GM12865 (cell line): ENCODE data around the gene FAM241A.

Experiments used
- DNase-seq: peaks from one replicate; pipeline ENCODE4 v3.0.0; 2010; ENCODE audit warnings: low read depth
- H3K4me3 ChIP-seq: 2 replicates; pipeline ENCODE4 v1.5.1; 2011; ENCODE audit warnings: mild to moderate bottlenecking, low read depth, low read length, control low read depth
- TF ChIP-seq, protein P1 (sequence below): IDR thresholded peaks from 2 replicates; pipeline ENCODE4 v1.5.1; 2011; ENCODE audit warnings: low read length, control low read depth, low read depth, inconsistent platforms; ENCODE audit not compliant: insufficient read depth; ENCODE audit errors: missing control alignments

Gene FAM241A

DNA sequence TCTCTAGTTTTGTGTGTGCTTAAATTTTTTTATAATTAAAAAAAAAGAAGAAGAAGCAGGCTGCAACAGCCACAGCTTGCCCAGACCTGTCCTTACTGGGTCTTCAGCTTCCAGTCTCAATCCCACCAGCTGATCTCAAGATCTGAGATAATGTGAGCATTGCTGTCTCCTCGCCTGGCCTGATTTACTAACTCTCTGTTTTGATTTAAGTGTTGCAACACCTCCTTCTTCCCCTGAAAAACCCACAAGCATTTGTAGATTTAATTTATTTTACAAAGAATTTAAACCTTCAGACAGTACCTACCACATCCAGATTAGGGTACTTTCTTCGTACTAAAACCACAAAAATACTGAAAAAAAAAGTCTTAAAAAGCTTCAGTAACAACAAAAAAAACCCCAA is 38.0 kb downstream of the FAM241A start:
- TF ChIP-seq, protein P1, sequence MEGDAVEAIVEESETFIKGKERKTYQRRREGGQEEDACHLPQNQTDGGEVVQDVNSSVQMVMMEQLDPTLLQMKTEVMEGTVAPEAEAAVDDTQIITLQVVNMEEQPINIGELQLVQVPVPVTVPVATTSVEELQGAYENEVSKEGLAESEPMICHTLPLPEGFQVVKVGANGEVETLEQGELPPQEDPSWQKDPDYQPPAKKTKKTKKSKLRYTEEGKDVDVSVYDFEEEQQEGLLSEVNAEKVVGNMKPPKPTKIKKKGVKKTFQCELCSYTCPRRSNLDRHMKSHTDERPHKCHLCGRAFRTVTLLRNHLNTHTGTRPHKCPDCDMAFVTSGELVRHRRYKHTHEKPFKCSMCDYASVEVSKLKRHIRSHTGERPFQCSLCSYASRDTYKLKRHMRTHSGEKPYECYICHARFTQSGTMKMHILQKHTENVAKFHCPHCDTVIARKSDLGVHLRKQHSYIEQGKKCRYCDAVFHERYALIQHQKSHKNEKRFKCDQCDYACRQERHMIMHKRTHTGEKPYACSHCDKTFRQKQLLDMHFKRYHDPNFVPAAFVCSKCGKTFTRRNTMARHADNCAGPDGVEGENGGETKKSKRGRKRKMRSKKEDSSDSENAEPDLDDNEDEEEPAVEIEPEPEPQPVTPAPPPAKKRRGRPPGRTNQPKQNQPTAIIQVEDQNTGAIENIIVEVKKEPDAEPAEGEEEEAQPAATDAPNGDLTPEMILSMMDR, result no peak
- peak; percentile 29 for DNase-seq
- no peak overlapping the region for H3K4me3 ChIP-seq

DNA sequence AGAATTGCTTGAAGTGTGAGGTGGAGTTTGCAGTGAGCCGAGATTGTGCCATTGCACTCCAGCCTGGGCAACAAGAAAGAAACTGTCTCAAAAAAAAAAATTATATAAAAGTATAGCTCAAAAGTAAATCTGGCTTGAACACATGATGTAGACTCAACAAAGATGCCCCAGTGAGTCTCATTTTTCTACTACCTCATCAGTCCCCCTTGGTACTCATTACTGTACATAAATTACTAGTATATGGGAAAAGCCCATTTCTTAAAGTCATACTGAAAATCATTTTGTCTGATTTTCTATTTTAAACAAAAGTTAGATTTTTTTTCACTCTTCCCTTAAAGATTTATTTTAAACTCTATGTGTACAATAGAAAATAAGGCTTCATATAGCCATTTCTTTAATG is 39.2 kb downstream of the FAM241A start:
- no peak for DNase-seq
- no peak overlapping the region for H3K4me3 ChIP-seq
- TF ChIP-seq, protein P1, result no peak

DNA sequence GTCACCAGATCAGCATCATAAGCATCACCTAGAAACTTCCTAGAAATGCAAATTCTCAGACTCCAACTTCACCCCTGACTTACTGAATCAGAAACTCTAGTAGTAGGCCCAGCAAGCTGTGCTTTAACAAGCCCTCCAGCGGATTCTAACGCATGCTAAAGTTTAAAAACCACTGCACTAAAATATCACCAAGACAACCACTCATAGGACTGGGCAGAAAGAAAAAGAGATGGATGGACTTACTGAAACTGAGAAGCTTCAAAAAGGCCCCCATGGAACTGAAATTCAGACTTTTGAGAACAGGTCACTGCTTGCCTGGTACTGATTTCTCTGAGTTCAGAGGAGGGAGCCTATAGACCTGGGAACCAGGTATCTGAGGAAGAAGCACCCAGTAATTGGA is 40.1 kb downstream of the FAM241A start:
- H3K4me3 ChIP-seq, result no peak overlapping the region
- TF ChIP-seq, protein P1, result no peak
- DNase-seq, result peak; percentile 54

DNA sequence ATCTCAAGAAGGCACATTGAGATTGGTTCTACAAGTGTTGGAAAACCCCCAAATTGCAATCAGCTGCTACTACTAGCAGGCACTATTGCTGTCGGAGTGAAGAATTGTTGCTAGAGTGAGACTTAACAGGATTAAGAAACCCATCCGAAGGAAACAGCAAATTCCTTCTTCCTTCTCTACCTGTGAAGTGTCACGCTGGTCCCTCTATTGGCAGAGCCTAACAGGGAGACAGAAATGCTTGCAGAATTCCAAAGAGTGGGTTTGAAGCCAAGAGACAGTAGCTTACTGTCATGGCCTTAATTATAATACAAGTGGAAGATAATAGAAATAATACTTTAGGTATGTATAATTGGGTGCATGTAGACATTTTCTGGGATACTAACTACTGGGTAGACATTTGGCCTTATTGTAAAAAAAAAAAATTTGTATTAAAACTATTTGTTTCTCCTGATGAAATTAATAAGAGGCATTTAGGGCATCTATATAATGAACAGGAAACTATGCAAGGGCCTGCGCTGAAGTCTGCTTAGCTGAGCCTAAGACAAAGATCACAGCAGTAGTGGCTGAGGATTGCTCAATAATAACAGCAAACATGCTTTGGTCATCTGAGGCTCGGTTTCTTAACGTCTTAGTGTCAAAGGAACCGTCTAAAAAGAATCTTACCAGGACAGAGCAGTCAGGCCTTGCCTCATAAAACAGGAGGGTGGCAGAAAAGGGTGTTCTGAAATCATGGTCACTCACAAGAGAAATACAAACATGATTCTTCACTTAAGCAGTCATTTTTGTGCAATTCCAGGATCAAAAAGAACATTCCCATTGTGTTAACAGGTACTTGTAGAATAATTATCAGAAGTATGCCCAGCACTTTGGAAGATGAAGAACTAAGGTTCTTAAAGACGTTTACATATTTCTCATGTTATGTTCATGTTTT is 40.8 kb downstream of the FAM241A start:
- H3K4me3 ChIP-seq, result no peak overlapping the region
- TF ChIP-seq, protein P1, result no peak
- no peak for DNase-seq

DNA sequence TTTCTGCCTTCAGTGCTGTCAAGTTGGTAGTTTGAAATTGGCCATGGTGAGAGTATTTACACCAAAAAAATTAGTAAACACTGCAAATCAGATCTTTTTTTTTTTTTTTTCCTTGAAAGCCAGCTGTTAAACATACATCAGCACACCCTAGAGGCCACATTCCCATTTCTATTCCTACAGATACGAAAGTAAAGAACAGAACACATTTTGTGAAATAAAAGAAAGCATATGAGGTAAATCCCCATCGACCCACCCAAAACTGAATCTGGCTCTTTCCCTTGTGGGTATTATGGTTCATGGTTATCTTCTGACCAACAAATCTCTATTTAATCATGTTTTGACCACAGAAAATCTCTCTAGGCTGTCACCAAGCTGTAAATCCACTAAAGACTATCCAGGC is 44.5 kb downstream of the FAM241A start:
- H3K4me3 ChIP-seq, result no peak overlapping the region
- no peak for DNase-seq
- TF ChIP-seq, protein P1, result no peak

DNA sequence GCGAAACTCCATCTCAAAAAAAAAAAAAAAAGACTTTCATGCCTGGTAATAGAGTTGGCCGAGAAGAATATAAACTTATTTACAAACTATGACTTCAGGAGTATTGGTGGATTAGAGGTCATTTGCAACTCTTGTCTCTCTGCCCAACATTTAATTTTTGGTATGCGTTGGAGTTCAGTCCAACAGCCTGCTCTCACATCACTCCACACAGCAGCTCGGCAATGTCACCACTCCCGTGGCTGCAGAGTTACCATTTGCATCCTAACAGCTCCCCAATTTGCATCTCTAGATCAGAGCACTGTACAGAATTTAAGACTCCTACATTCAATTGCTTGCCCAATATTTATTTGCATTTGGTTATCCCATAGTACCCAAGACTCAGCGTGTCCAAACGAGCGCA is 45.4 kb downstream of the FAM241A start:
- TF ChIP-seq, protein P1, result no peak
- H3K4me3 ChIP-seq, result no peak overlapping the region
- DNase-seq, result no peak

DNA sequence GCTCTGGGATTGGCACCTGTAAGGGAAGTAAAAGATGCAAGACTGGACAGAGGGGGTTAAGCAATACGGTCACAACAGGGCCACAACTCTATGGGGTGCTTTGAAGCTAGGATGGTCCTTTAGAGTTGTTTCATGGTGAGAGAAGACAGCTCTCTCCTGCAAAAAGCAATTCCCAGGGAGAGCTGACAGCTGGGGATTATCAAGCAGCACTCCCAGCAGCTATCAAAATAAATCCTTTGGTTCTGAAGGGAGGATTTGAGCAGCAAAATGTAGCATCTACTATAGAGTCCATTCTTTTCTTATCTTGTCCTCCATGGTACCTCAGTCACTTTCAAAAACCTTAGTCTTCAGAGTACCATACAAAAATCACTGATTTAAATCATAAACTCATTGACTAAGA is 51.2 kb downstream of the FAM241A start:
- no peak for DNase-seq
- H3K4me3 ChIP-seq, result no peak overlapping the region
- TF ChIP-seq, protein P1, result no peak
